Pulmonary artery endothelial cell (primary cell): ENCODE results near the gene AGA. TPM values are rescaled to one million over a fixed set of nuclear protein-coding genes. Genes with fewer than 3 reads are reported as not detected.

Experiments used
- DNase-seq: peaks from one replicate; pipeline ENCODE4 v3.0.0-alpha.2; 2011; ENCODE audit warnings: low read depth, low spot score
- total RNA-seq: library from RNA; depleted of rRNA; stranded (reverse); fragments of >200 nt; gene quantifications from 2 replicates; pipeline ENCODE4 v1.2.3, GENCODE V29; 2014

Gene AGA
- total RNA-seq, 1 donor from 2014 or later = 35.4 TPM

DNA sequence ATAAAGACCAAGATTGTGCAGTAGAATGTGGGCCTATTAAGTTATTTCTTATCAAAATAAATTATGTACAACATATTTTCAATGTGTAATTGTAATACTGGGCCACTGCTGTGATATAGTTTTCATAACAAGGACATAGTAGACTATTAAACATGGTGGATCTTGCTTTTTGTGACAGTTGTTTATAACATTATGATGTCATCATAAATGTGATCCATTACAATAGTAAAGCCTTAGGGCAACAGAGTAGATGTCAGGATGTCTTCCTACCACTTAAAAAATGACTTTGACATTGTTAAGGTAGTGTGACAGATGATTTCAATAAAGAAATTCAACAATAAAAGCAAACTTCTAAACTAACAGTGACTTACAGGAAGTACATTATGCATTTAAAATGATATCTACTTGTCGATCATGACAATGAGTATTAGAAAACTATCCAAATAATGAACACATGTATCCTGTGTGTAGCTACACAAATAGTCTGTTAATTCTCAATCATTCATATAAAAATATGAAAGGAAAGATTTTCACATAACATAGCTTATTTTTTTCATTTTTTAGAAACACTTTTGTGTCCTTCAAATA is 5.3 kb upstream of the AGA start:
- DNase-seq = no peak

DNA sequence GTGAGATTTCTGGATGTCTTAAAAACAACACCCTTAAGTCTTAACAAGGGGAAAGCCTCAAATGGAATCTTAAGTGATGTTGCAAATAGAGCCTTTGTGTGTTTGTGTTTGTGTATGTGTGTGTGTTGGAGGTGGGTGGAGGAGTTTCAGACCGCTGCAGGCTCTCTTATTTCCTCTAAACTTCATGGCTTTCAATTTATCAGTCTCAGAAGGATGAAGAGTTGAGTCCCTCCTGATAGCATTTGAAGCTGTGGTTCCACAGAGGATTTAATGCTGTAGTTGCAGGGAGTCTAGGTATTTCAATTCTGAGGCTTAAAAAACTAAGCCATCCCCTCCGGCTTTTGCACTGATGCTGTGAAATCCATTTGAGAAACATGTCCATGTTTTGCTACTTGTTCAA is 4.3 kb upstream of the AGA start:
- no peak for DNase-seq

- no peak for DNase-seq
Measured at GRCh38 chr4:177444911-177445736, 2.9 kb upstream of the AGA start.

DNA sequence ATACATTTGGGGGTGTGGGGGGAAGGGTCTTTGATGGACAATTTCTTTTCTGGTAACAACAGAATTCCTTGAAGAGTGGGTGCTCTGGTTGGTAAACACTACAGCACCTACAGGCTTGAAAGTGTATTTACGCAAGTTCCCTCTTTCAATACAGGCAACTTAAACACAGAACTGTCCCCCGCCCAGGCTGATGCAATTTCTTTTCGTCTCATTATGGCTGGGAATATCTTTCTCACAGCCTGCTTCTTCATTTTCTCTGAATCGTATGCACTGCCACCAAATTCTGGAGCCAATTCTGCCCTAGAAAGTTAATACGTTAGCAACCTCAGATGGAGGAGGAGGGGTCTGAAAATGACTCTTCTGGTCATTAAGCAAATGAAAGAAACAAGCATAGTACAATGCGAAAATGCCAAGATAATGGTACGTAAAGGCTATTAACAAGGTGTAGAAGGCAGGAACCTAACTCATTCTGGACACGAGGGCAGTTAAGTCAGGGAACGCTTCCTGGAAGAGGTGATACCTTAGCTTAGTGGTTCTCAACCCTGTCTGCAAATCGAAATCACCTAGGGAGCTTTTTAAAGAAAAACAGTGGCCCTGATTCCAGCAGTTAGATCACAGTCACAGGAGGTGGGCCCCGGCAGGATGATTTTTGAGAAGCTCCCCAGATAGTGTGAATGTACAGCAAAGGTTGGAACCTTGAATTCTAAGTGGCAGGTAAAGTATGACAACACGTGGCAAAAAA is 1.0 kb downstream of the AGA start:
- DNase-seq = no peak

- no peak for DNase-seq
Measured at GRCh38 chr4:177436456-177436855, 5.8 kb downstream of the AGA start.

DNA sequence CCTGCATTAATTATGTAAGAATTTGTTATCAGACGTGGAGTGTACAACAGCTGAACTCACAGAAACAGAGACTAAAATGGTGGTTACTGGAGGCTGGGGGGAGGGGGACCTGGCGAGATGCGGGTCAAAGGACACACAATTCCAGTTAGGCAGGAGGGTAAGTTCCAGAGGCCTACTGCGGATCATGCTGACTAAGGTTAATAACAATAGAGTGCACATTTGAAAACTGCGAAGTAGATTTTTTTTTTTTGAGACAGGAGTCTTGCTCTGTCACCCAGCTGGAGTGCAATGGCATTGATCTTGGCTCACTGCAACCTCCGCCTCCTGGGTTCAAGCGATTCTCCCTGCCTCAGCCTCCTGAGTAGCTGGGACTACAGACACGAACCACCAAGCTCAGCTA is 7.6 kb downstream of the AGA start:
- no peak for DNase-seq

DNA sequence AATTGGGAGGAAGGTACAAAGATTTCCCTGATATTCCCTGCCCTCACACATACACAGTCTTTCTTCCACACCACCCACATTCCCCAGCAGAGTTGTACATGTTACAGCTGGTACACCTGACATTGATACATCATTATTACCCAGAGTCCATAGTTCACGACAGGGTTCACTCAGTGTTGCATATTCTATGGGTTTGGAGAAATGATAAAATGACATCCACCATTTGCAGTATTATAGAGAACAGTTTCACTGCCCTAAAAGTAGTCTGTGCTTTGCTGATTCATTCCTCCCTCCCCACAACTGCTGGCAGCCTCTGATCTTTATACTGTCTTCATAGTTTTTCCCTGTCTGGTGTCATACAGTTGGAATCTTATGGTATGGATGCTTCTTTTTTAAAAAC is 15.0 kb downstream of the AGA start:
- DNase-seq = no peak

- DNase-seq = no peak
Measured at GRCh38 chr4:177419434-177419833, 22.8 kb downstream of the AGA start.

- DNase-seq = no peak
Measured at GRCh38 chr4:177413656-177414055, 28.6 kb downstream of the AGA start.

DNA sequence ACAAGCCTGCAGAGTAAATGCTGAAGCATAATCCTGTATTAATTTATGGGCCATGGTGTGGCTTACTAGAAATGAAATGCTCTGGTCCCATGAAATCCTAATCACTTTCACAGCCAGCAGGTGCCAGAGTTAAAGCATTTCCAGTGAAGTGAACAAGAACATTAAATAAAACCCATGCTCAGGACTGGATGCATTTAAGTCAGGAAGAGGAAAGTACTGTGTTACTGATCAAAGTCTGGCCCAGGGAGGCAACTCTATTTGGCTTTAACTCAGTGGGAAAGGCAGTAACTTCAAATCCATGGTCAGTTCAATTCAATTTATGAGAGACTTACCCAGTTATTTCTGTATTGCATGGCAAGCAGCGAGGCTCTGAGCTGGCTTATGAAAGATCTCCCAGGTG is 29.2 kb downstream of the AGA start:
- DNase-seq = no peak

GRCh38 chr4:177411996-177412395 is 30.2 kb downstream of the AGA start:
- DNase-seq = no peak

- DNase-seq = no peak
Measured at GRCh38 chr4:177410566-177410965, 31.7 kb downstream of the AGA start.

DNA sequence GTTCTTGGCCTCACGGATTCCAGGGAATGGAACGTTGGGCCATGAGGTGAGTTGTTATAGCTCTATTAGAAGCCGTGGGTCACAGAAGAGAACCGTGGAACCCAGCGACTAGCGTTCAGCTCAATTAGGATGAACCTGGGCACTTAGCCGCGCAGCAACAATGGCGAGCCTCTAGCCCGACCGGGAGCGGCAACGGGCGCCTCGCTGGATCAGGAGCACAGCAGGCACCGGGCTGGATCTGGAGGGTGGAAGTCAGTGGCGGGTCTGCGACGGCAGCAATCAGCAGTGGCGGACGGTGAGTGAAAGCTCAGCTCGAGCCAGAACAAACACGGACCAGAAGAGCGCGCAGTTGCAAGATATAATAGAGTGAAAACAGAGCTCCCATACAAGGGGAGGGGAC is 34.2 kb downstream of the AGA start:
- DNase-seq = no peak

DNA sequence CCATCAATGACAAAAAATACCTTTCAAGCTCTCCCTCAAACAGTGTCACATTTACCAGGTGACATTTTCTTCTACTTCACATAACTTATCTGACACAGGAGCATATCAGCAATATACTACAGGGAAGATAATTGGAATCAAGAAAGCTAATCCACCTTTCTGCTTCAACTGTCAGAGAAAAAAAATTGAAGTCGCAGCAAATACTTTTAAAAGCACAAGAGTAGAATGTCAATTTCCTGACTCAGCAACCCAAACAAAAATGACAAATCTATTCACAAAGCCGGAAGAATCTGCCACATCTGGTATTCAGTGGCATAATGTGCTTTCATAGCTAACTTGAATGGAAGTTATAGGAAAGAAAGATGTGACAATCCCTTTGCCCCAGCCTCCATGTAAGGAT is 36.7 kb downstream of the AGA start:
- no peak for DNase-seq

DNA sequence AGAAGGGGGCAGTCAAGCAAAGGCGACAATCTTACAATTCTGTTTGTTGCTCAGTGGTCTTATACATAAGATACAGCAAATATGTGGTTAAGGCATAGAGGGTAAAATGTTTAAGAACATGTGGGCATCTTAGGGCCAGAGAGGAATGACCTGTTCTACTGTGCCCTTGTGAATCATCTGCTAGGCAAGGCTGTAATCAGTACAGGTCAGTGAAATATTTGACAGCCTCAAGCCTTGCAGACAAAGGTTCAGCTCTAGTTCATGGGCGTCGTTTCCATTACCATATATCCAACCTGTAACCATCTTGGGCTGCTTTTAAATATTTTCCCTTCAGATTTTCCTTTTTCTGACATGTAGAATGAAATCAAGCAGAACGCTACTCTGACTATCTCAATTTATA is 37.3 kb downstream of the AGA start:
- no peak for DNase-seq

- DNase-seq = no peak
Measured at GRCh38 chr4:177404342-177404741, 37.9 kb downstream of the AGA start.

- DNase-seq = no peak
Measured at GRCh38 chr4:177403746-177404145, 38.5 kb downstream of the AGA start.

- DNase-seq = no peak
Measured at GRCh38 chr4:177401658-177402273, 40.5 kb downstream of the AGA start.

DNA sequence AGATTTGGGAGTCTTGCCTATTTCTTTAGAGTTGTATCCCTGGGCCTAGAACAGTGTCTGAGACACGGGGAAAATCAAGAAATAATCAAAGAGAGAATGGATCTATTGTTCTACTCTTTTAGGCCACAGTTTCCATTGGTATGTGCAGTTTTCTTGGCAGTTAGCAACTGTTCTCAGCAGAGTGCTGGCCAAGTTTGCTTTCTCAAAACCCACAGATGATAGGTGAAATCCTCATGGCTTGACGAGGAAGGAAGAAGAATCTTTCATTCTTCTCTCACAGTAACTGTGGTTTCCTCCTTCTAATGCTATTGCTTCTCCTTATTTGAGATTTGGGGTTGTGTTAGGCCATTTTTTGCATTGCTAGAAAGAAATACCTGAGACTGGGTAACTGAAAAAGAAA is 42.2 kb downstream of the AGA start:
- no peak for DNase-seq

- no peak for DNase-seq
Measured at GRCh38 chr4:177396352-177396751, 45.9 kb downstream of the AGA start.

DNA sequence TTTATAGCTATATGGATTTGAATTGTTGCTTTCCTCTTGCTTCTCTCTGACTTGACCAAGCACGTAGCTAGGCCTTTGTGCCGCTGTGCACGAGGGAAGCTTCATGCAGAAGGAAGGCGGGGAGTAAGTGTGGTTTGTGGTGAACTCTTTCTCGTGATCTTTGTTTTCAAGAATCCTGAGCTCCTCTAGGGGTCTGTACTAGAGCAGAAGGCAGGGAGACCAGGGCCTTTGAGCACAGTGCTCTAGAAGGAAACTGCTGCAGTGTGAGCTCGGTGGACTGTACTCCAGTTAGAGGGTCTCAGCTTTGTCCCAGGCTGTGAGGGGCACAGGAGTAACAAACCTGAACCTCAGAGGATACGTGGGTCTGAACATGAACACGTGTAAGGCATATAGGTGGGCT is 49.0 kb downstream of the AGA start:
- no peak for DNase-seq

DNA sequence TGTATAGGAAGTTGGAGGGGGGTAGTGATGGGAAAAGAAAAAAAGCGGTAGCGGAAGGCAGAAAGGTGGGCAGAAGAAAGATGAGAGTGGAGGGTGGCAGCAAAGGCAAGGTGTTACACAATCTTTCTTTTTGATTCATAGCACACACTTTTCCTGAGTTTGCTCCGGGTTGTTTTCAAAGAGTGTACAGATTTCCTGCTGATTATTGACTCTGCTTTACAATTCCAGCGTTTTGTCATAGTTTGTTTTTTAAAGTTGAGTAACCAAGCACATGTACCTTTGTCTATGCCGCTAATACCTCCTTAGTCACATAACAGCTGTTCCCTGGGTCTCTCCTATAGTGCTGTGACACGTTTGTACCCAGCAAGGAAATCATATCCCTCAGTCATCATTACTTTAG is 50.3 kb downstream of the AGA start:
- DNase-seq = no peak
